NCI-H2227 (cell line): ENCODE results near the gene ZMIZ1.
"Not testable (repeated sequence)": the region's sequence is repeated elsewhere in the genome, so short reads cannot be mapped to it uniquely, and the experiment has no call there.

Experiments
- DNase-seq: peaks from one replicate; lab custom pipeline; 2025; ENCODE audit not compliant: unreplicated experiment; lab: John Stamatoyannopoulos, UW

Gene ZMIZ1

DNA sequence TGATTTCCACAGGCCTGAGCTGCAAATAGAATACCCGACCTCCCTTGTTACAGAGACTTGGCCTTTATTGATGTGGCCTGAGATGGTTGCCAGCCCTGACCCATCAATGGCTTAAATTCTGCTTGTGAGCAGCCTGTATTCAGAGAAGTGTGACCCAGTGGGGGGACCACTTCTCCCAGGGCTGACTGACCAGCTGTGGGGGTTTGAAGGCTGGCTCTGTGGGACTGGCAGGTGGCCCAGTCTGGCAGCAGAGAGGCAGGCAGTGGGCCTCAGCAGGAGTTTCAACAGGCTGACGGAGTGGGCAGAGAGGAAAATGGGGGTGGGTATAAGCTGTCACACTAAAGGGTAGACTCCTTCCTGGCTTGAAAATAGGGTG lies 266.3 kb downstream of the ZMIZ1 start:
- DNase-seq, result no peak

DNA sequence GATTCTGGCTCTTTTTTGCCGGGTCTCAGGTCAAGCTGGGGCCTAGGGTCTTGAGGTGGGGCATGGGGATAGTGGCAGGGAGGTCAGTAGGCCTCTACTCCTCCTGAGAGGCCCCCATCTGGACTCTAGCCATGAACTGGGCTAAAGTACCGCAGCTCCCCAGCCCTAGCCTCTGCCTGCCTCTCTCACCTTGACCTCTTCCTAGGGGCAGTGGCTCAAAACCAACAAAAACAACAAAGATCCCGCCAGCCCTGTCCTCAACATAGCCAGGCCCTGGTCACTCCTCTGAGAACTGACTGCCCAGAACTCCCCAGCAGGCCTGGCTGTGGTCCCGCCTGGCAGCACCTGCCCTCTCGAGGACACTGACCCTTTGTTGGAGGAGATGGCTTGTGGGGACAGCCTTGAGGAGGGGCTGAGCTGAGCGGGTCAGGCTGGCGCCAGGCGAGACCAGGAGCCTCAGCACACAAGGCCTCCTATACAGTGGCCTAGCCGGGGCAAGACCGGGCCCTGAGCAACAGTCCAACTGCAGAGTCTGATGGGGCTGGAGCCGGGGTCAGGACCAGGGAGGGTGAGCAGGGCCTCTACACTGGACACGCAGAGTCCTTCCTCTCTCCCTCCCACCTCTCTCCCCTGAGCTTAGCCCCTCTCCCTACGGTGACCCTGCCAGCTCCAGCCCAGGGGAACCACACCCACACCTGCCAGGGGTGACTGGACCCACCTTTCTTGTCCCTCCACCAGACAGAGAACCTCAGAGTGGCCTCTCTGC lies 266.9 kb downstream of the ZMIZ1 start:
- DNase-seq, result no peak

DNA sequence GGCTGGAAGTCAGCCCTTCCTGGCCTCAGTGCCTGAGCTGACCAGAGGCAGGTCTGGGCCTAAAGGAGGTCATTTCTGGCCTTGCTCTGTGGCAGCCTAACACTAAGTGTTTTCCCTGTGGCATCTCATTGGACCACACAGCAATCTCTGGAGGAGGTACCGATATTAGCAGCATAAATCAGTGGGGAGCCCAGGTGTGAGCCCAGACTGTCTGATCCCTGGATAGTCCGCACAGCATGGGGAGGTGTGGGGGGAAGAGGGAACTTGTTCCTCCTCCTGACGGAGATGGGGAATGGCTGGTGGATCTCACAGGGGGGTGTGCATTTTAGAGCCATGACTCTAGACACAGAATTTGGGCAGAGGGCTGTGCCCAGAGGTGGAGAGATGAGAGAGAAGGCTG lies 267.5 kb downstream of the ZMIZ1 start:
- no peak for DNase-seq

DNA sequence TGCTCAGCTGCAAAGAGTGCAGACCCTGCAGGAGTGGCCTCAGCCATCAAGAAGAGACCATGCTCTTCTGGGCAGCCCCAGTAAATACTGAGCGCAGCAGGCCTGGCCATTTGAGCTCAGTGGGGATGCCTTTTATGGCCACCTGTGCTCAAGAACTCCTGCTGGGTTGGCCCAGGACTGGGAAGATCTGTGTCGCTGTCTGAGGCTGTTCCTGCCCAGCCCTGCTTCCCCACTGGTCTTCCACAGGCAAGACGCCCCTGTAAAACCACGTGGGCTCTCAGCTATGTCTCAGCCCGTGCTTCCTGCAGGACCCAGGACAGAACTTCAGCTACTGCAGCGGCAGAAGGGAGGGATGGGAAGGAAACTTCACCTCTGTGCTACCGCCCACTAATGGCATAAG lies 268.0 kb downstream of the ZMIZ1 start:
- peak; percentile 52 for DNase-seq

DNA sequence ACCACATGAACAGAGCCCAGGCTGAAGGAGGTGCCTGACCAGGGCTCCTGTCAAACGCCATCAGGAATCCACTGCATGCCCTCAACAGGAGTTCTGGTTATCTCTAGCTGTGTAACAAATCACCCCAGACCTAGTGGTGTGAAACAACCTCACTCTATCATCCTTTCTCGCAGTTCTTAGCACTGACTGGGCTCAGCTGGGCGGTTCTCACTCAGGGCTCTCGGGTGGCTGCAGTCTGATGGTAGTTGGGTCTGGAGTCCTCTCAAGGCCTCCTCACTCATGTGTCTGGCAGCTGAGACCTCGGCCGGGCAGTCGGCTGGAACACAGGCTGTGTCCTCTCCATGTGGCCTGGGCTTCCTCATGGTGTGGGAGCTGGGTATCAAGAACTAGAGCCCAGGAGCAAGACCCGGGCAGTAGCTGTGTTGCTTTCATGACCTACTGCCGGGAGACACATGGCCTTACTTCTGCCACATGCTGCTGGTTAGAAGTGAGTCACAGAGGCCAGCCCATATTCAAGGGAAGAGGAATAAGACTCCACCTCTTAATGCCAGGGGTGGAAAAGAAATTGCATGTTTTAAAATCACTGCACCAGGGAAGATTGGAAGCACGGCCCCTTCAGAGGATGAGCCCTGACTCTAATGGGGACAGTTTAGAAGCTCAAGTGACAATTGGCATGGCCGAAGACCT lies 269.2 kb downstream of the ZMIZ1 start:
- DNase-seq, result not testable (repeated sequence)

DNA sequence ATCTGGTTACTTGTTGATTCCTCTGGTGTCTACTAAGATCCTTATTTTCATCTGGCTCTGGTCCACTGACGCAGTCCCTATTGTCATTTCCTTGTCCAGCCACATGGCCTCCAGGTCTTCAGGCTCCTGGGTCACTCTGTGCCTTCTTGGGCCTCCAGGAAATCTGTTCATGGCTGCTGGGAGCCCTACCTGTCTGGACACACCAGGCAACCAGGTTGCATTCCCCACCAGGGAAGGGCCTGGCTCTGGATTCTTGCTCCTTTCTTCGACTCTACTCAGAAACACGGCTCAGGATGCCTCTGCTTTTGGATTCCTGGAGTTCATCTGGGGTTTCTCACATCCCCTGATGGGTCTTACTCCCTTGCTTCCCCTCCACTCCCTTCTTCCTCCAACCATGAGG lies 270.5 kb downstream of the ZMIZ1 start:
- no peak for DNase-seq

DNA sequence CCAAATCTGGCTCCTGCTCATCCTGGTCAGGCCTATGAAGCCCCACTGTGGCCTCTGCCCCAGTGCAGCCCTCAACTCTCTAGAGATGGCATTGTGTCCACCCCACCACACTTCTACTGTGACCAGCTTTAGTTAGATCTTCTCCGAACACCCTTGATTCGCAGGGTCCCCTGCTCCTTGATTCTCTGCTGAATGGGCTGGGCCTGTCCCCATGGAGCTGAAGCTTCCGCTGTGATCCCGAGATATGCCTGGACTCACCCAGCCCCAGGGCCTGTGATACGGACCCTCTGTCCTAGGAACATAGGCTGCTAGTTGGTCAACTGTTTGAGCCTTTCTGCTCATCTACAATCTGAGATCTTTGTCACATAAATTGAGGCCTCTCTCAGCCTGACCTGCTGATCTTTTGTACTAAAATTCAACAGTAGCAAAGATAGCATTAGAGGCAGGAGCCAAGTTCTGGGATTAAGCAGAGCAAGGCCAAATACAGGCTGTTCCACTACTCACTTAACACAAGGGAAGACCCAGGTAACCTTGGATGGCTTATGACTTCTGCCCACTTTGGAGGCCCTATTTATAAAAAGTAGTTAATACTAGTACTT lies 272.0 kb downstream of the ZMIZ1 start:
- no peak for DNase-seq

DNA sequence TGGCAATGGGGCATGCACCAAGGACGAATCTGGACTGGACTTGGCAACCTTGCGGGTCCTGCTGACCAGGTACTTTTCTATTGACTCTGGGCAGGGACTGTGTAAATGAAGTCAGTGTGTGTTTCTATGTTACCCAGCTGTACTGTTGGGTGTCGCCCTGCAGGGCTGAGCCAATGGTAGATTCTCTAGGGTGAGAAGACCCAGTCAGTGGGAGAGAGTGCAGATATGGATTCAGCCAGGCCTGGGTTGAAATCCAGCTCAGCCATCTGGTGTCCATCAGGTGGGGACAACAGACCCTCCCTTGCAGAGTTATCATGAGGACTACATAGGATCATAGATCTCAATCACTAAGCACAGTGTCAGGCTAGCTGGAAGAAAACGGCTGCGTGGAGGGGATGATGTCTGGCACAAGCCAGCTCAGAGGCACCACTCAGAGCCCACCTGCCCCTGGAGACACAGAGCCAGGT lies 273.6 kb downstream of the ZMIZ1 start:
- no peak for DNase-seq

DNA sequence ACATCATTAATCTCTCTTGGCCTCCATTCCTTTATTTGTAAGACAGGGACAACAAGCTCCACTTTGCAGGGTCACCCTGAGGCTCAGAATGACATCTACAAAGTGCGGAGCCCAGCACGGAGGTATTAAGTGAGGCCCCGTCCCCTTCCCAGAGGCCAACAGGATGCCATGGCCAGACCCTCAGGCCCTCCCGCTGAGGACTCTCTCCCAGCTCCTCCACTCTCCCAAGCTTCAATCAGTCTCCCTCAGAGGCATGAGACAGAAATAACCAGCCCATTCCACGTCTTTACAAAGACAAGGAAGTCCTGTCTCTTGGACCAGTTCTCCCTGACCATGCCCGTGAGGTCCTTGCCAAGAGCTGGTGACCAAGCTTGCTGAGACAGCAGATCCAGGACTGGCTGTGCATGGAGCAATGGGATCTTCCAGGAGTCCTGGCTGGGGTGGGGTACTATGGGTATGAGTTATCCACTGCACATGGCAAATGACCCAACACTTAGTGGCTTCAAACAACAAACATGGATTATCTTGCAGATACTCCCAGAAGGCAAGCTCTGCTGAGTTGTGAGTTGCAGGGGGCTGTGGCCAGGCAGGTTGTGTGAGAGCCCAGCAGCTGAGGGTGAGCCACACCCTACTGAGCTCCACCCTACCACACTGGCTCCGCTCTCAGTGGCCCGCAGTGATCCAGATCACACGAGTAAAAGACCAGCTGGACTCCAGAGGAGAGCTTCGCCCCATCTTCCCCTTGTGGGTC lies 274.2 kb downstream of the ZMIZ1 start:
- DNase-seq, result no peak

DNA sequence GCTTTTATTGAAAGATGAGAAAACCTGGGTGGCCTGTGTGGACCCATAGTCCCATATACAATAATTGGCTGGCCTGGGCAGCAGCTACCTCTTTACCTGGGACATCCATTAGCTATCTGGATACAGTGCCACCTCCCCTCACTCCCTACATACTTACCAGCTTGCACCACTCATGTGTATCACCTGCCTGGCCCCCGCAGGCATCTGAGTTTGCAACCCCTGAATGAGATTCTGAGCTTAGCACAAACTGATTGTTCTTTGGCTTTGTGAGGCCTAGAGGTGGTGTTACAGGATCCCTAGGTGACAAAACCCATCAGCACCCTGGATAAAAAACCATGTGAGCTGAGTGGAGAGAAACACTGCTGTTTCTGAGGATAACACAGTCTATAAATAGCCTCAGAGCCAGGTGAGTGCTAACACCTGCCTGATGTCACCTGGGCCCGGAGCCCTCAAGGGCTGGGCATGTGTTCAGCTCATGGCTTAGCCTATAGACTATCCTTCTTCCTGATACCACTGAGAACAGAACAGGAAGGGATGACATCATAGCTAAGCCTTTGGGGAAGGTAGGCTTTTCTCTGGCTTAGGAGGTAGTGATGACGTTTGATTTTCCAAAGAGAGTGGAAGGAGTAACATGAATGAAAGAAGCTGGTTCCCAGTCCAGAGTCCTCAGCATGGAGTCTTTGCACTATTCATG lies 275.9 kb downstream of the ZMIZ1 start:
- no peak for DNase-seq

DNA sequence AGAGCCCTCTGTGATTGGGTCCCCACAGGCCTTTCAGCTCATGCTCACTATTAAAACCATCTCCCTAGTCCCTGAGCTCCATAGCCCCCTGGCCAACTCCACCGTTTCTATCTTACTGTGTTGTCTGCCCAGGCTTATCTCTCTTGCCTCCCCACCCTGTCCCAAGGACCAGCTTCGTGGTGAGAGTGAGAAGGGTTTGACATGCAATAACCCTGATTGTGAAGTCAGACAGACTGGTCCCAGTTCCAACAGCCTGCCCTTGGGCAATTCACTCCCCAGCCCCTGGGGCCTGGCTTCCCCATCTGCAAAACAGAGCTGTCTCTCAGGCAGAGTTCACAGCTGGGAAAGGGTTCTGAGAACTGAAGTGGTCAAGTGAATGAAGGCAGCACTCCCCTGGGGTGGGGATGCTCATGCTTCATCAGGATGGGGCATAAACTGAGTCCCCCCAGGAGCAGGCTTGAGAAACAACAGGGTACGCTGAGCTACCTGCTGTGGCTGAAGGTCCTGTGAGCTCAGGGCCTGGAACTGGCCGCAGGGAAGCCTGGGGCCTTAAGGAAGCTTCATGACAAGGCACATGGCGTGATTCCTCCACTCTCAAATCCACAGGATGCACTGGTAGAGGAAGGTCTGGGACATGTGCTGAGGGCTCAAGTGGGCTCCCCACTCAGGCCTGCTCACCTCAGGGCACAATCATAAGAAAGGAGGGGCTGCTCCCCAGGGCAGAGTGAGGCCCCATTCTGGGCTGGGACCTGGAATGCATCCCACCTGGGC lies 276.7 kb downstream of the ZMIZ1 start:
- no peak for DNase-seq

DNA sequence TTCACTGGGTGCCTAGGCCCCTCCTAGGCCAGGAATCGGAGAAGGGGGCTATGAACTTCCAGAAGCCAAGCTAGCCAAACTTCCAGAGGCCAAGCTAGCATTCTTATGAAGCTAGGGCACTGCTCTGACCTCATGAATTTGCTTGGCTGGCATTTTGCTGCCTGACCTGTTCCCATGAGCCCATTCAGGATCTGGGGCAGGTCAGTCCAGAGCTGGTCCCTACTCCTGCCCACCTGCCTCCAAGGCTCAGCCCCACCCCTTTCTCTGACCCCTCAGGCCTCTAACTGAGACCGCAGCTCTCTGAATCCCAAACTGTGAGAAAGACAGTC lies 277.2 kb downstream of the ZMIZ1 start:
- DNase-seq, result no peak

DNA sequence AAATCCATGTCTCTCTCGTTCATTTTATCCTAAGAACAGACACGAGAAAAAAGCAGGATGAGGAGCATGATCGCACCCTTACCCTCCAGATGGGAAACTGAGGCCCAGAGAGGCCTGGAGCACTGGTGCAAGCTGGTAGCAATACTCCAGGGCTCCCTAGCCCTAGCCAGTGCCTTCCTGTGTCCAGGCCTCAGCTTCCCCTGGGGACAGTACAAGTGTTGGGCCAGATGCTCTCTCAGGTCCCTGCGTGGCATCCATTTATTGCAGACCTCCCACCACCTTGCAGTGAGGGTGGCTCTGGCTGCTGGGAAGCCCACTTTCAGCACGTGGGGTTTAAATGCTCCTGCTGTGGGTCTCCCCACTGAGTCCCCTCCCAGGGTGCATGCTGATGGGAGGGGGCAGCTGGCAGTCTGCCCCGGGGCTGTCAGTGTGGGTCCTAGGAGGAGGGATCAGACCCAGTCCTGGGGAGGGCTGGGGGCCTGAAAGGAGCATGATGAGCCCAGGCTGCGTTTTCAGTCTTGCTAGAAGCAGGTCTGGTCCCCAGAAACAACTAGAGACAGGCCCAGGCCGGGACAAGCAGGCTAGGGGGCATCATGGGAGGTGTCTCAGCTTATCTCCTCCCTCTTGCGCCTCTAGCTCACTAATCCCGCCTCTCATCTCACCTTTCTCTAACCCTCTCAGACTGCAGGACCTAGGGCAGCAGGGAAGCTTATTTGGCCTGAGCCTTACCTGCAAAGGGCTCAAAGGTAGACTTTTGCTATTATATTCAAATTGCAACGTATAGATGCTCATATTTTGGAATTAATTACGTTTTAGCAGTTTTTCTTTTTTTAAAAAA lies 277.8 kb downstream of the ZMIZ1 start:
- no peak for DNase-seq

DNA sequence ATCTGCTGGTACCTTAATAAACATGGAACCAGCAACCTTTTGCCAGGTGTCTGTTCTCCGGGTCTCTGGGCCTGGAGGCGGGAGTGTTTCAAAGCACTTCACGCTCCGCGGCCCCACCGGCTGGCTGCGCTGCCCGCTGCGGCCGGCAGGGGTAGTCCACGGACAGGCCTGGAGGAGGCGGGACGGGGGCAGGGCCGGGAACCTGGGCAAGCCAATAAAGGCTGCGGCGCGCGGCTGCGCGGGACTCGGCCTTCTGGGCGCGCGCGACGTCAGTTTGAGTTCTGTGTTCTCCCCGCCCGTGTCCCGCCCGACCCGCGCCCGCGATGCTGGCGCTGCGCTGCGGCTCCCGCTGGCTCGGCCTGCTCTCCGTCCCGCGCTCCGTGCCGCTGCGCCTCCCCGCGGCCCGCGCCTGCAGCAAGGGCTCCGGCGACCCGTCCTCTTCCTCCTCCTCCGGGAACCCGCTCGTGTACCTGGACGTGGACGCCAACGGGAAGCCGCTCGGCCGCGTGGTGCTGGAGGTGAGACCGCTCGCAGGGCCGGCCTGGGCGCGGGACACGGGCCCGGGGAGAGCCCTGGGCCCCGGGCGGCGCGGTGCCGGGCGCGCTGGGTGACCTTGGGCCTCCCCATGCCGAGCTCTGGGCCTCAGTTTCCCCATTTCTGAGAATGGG lies 278.6 kb downstream of the ZMIZ1 start, which contains the start of gene PPIF:
Gene PPIF, plus strand, starts transcription at position 244 of the 668 bp plus-strand sequence. Its CDS starts 80 bp downstream, at position 324.
- DNase-seq, result peak; percentile 92

DNA sequence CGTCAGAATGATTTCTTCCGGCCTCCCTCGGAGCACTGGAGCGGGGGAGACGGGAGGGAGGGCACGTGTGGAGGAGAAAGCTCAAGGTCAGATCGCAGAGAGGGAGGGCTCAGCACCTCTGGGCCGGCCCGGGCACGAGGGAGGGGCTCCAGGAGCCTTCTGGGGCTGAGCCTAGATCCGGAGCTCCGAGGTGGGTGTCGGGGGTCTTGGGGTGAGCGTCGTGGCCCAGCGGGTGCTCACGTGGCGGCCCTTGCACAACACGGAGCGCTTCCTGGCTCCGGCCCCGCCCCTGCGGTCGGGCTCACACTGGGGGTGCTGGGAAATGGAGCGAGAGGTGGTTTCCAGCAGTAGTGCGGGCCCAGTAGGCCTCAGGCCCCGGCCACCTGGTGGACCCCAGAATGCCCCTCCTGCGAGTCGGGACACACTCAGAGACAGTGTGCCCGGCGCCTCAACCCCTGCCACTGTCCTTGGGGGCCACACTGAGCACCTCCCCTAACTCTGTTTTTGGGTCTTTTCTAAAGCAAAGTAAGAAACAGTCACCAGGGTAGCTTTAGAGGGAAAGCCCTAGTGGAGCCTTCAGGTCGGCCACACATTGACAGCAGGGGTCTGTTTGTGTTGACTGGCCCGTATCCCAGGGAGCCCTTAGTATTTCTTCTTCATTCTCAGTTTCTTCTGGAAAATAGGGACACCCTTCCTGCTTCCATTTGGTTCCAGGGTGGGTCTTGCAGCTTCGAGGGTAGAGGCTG lies 279.3 kb downstream of the ZMIZ1 start:
- peak; percentile 37 for DNase-seq

DNA sequence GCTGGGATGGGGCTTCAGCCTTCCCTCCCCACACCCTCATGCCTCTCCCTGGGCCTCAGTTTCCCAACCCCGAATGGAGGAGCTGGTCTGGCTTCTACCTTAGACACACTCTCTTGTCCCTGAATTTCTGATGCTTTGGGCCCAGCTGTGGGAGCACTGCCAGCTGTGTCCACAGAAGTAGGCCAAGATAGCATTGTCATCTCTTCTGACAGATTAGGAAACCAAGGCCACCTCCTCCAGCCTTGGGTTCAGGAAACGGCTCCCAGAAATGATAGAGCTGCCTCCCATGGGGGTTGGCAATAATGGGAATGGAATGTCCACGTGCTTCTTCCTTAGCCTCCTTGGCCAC lies 279.8 kb downstream of the ZMIZ1 start:
- no peak for DNase-seq

DNA sequence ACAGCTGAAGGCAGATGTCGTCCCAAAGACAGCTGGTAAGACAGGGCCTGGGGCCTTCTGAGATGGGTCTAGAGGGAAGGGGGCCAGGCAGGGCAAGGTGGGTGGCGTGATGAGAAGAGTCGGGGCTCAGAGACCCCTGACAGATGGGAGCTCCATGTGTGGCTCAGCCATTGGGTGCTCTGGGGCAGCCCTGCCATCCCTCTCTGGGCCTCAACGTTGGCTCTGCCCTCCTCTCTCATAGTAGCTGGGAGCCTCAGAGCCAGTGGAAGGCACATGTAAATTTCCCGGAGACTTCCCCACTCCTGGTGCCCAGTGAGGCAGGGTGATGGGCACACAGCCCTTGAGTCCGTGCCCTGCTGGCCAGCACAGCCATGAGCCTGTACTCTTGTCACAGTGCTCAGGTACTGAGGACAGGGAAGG lies 280.3 kb downstream of the ZMIZ1 start:
- no peak for DNase-seq

DNA sequence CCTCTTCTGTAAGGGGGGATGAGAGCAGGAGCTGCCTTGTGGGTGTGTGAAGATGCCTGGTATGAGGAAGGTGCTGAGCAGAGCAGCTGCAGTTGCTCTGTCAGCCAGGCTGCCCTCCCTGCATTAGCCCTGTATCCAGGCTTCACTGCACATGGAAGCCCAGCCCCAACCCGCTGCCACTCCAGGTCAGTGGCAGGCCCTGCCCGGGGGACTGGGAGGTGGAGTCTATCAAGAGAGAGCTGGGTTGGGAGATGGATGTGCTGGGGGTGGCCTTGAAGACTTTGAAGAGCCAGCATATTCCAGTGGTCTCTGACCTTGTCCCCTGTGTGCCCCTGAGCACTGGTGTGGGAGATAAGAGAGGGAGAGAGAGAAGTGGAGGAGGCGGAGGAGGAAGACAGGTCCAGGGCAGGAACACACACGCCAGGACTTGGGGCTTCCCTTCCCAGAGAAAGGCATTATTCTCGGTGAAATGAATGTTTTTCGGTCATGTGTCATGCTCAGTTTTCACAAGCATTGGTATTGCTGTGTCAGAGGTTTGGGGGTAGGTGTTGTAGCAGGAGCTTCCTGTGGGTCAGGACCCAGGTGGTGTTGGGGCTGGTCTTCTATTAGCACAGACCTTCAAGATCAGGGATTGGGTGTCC lies 281.1 kb downstream of the ZMIZ1 start:
- DNase-seq, result no peak
